GM10248 (cell line): ENCODE measurements around the gene ZFYVE1.
"Not testable (repeated sequence)": the region's sequence is repeated elsewhere in the genome, so short reads cannot be mapped to it uniquely, and the experiment has no call there.

Experiments used
- CTCF ChIA-PET: fragments of 300-600 bp; sonication (Branson Sonifier 250); formaldehyde crosslinking; extraction: SDS; loops from one replicate; lab custom pipeline; 2021; ENCODE audit warnings: antibody characterized with exemption; lab: Yijun Ruan, JAX
- POLR2A ChIA-PET: fragments of 350-650 bp; sonication (Branson Sonifier 250); formaldehyde crosslinking; extraction: SDS; loops from one replicate; lab custom pipeline; 2020; ENCODE audit warnings: antibody characterized with exemption; lab: Yijun Ruan, JAX
- DNase-seq: peaks from one replicate; pipeline ENCODE4 v3.0.0; 2012; ENCODE audit errors: extremely low spot score
- CTCF ChIP-seq: IDR thresholded peaks from 2 replicates; pipeline ENCODE4 v1.5.1; 2012; ENCODE audit warnings: mild to moderate bottlenecking, low read depth; ENCODE audit errors: extremely low read depth, missing control alignments, control extremely low read depth

ZFYVE1 gene

GRCh38 chr14:73055251-73055650, 28.3 kb upstream of the ZFYVE1 start:
- CTCF ChIA-PET, result no interaction called here
- DNase-seq, result no peak
- no peak for TF ChIP-seq CTCF
- POLR2A ChIA-PET, result no interaction called here

- no peak for TF ChIP-seq CTCF
- DNase-seq, result no peak
- POLR2A ChIA-PET, result interaction anchor here (0.7 to 0.8 kb wide), 2 partner anchors 9 to 11 kb away, joined by 3 to 7 read pairs; partner anchors contain the start of gene RBM25
- CTCF ChIA-PET, result no interaction called here
Measured at GRCh38 chr14:73049428-73049827, 22.5 kb upstream of the ZFYVE1 start.

GRCh38 chr14:73047808-73048207, 20.9 kb upstream of the ZFYVE1 start:
- ChIA-PET POLR2A (no interaction called here), CTCF (no interaction called here)
- no peak for DNase-seq
- TF ChIP-seq CTCF, result no peak

GRCh38 chr14:73036706-73037450, 10.0 kb upstream of the ZFYVE1 start:
- DNase-seq, POLR2A ChIA-PET, CTCF ChIA-PET: not testable (repeated sequence)

- POLR2A ChIA-PET, result no interaction called here
- DNase-seq, result no peak
- CTCF ChIA-PET, result interaction anchor here (1.6 to 1.8 kb wide), 2 partner anchors 11 to 13 kb away, joined by 3 to 4 read pairs; no protein-coding TSS in a partner anchor
- TF ChIP-seq CTCF, result no peak
Measured at GRCh38 chr14:73027984-73028383, 1.1 kb upstream of the ZFYVE1 start.

- TF ChIP-seq CTCF, result no peak
- ChIA-PET POLR2A (interaction anchor here (0.8 kb wide), 1 partner anchor 18 kb away, joined by 5 read pairs; no protein-coding TSS in a partner anchor), CTCF (interaction anchor here (1.1 to 1.8 kb wide), 4 partner anchors 10 to 79 kb away, joined by 3 to 6 read pairs (median 4); no protein-coding TSS in a partner anchor)
- no peak for DNase-seq
Measured at GRCh38 chr14:73027546-73027945, 640 bp upstream of the ZFYVE1 start.
